NCI-H226 (cell line): ENCODE data around the gene CD84.
"Not testable (repeated sequence)": the region's sequence is repeated elsewhere in the genome, so short reads cannot be mapped to it uniquely, and the experiment has no call there.

Experiments used
- DNase-seq: peaks from one replicate; pipeline ENCODE4 v3.0.0-alpha.2; 2015

Gene CD84

GRCh38 chr1:160579216-160579701 is at the start of gene CD84:
CD84 (minus strand) TSS chr1:160579496; CDS start chr1:160579437, 59 bp downstream.
- no peak for DNase-seq

- DNase-seq = no peak
These were observed 49.5 kb upstream of the CD84 start for GRCh38 chr1:160628799-160629263.

- not testable (repeated sequence) for DNase-seq
These were observed 48.5 kb upstream of the CD84 start for GRCh38 chr1:160627677-160628289.

GRCh38 chr1:160626509-160627342 is 47.4 kb upstream of the CD84 start:
- no peak for DNase-seq

- DNase-seq = no peak
These were observed 46.6 kb upstream of the CD84 start for GRCh38 chr1:160625725-160626498.

GRCh38 chr1:160625321-160625720 is 46.0 kb upstream of the CD84 start:
- DNase-seq = no peak

GRCh38 chr1:160624464-160624863 is 45.2 kb upstream of the CD84 start:
- DNase-seq = no peak

GRCh38 chr1:160623862-160624261 is 44.6 kb upstream of the CD84 start:
- no peak for DNase-seq

GRCh38 chr1:160623227-160623633 is 43.9 kb upstream of the CD84 start:
- DNase-seq = no peak

GRCh38 chr1:160622501-160623226 is 43.4 kb upstream of the CD84 start:
- DNase-seq = no peak

GRCh38 chr1:160621633-160622413 is 42.5 kb upstream of the CD84 start:
- DNase-seq = peak; percentile 37

- no peak for DNase-seq
These were observed 41.8 kb upstream of the CD84 start for GRCh38 chr1:160620942-160621632.

- DNase-seq = no peak
These were observed 40.5 kb upstream of the CD84 start for GRCh38 chr1:160619742-160620277.

GRCh38 chr1:160618763-160619274 is 39.5 kb upstream of the CD84 start:
- DNase-seq = no peak

GRCh38 chr1:160618327-160618726 is 39.0 kb upstream of the CD84 start:
- DNase-seq = no peak

GRCh38 chr1:160615660-160616059 is 36.4 kb upstream of the CD84 start:
- no peak for DNase-seq

- DNase-seq = no peak
These were observed 35.1 kb upstream of the CD84 start for GRCh38 chr1:160614410-160614809.

- DNase-seq = no peak
These were observed 33.4 kb upstream of the CD84 start for GRCh38 chr1:160612613-160613218.

GRCh38 chr1:160610569-160611242 is 31.4 kb upstream of the CD84 start:
- DNase-seq = no peak

- no peak for DNase-seq
These were observed 29.6 kb upstream of the CD84 start for GRCh38 chr1:160608941-160609340.
